Tibial artery (tissue), 4 donors: ENCODE results near the gene C15orf39.

Experiments
- DNase-seq, 2 donors: peaks; one replicate each; pipeline ENCODE4 v3.0.0-alpha.2; 2019
- H3K27ac ChIP-seq, 2 donors: fragments of 200-600 bp; sonication (generic) in 1 of 2; 1 replicate in 1 of 2; 2 replicates in 1 of 2; pipeline ENCODE4 v1.5.1; 2018 to 2019; ENCODE audit warnings: mild to moderate bottlenecking in 1 of 2
- H3K27me3 ChIP-seq, 2 donors: fragments of 200-600 bp; sonication (generic) in 1 of 2; one replicate each; pipeline versions ENCODE4 v1.5.1 to v1.6.0; 2016 to 2019
- H3K36me3 ChIP-seq, 3 donors: fragments of 200-600 bp; sonication (generic) in 2 of 3; one replicate each; pipeline ENCODE4 v1.5.1; 2016 to 2019; ENCODE audit warnings: mild to moderate bottlenecking in 2 of 3
- H3K4me1 ChIP-seq, 4 donors: fragments of 200-600 bp; sonication (generic) in 2 of 4; 1 replicate in 3 of 4; 2 replicates in 1 of 4; pipeline ENCODE4 v1.5.1; 2016 to 2019
- H3K4me3 ChIP-seq, 2 donors: fragments of 200-600 bp; sonication (generic) in 1 of 2; 1 replicate in 1 of 2; 2 replicates in 1 of 2; pipeline ENCODE4 v1.5.1; 2018 to 2019; ENCODE audit warnings: mild to moderate bottlenecking in 2 of 2
- H3K9me3 ChIP-seq, 3 donors: fragments of 200-600 bp; sonication (generic) in 1 of 3; one replicate each; pipeline ENCODE4 v1.5.1; 2016 to 2019
- CTCF ChIP-seq, 2 experiments: fragments of 200-600 bp in 1 of 2; fragments of 450-650 bp in 1 of 2; IDR thresholded peaks; one replicate each; pipeline ENCODE4 v1.5.1; 2017 to 2019; ENCODE audit warnings: antibody characterized with exemption in 2 of 2, mild to moderate bottlenecking in 1 of 2, moderate library complexity in 1 of 2
- intact Hi-C: fragments of 100-400 bp; cut with DNase I; formaldehyde crosslinking; loops from one replicate; pipeline ENCODE4 v1.15.0; 2023; ENCODE audit warnings: low total_unique reads

C15orf39 gene

GRCh38 chr15:75156326-75157215 lies 45.1 kb upstream of the C15orf39 start:
- H3K4me3 ChIP-seq: no peak overlapping the region
- intact Hi-C loops: no loop called here
- no peak overlapping the region for H3K27ac ChIP-seq
- no peak for TF ChIP-seq CTCF (IDR thresholded peaks at IDR 0.05)
- H3K4me1 ChIP-seq: peaks cover 0 to 6% (median under 1%) of the 10 kb centered on the region in 4 donors
- H3K9me3 ChIP-seq: no peaks in the 10 kb centered on the region
- no peaks in the 10 kb centered on the region for H3K36me3 ChIP-seq
- no peaks in the 10 kb centered on the region for H3K27me3 ChIP-seq
- no peak for DNase-seq

- Histone ChIP-seq H3K27me3 (no peaks in the 10 kb centered on the region), H3K4me3 (no peak overlapping the region), H3K9me3 (no peaks in the 10 kb centered on the region), H3K36me3 (no peaks in the 10 kb centered on the region), H3K4me1 (no peaks in the 10 kb centered on the region), H3K27ac (no peak overlapping the region)
- intact Hi-C loops: no loop called here
- DNase-seq: no peak
- no peak for TF ChIP-seq CTCF (IDR thresholded peaks at IDR 0.05)
These were observed 43.3 kb upstream of the C15orf39 start for GRCh38 chr15:75158402-75158801.

- no peak overlapping the region for H3K27ac ChIP-seq
- no peak overlapping the region for H3K4me3 ChIP-seq
- no peaks in the 10 kb centered on the region for H3K27me3 ChIP-seq
- intact Hi-C loops: no loop called here
- no peaks in the 10 kb centered on the region for H3K4me1 ChIP-seq
- DNase-seq: no peak
- TF ChIP-seq CTCF (IDR thresholded peaks at IDR 0.05): no peak
- H3K36me3 ChIP-seq: no peaks in the 10 kb centered on the region
- no peaks in the 10 kb centered on the region for H3K9me3 ChIP-seq
These were observed 42.4 kb upstream of the C15orf39 start for GRCh38 chr15:75159244-75159643.

DNA sequence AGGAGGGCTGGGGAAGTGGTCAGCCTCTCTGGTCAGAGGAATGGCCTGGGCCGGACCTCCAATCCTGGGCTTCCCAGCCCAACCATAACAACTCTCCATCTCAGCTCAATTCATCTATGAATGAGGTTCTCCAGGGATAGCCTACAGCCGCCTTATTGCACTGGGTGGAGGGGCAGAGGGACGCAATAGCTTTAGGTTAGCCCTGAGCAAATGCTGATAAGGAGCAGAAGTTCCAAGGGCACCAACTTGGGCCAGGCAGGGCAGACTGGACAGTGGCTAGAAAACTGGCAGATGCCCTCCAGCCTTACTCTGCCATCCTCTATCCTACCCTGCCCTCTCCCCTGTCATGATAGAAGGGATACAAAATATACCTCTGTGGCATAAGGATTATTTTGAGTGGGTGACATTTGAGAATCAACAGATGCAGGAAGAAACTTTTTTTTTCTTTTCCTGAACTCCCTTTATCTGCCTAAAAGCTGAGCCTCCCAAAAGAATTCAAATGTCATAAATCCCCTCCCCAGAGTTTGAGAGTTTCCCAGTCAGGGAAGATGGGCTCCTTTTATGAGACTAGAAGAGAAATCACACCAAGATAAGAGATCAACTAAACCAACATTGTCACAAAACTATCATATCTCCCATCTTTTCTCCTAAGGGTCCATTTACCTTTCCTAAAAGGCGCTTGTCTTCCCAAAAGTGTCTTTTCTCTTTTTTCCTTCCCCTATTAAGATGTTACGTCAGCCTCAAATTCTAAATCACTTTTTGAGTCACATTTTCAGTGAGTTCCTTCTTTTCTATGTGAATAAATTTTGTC lies 40.4 kb upstream of the C15orf39 start:
- DNase-seq: no peak
- no peak overlapping the region for H3K4me3 ChIP-seq
- no peaks in the 10 kb centered on the region for H3K27me3 ChIP-seq
- no peaks in the 10 kb centered on the region for H3K36me3 ChIP-seq
- no peaks in the 10 kb centered on the region for H3K9me3 ChIP-seq
- TF ChIP-seq CTCF (IDR thresholded peaks at IDR 0.05): no peak
- H3K4me1 ChIP-seq: no peaks in the 10 kb centered on the region
- intact Hi-C loops: no loop called here
- H3K27ac ChIP-seq: no peak overlapping the region

- no peaks in the 10 kb centered on the region for H3K4me1 ChIP-seq
- H3K4me3 ChIP-seq: no peak overlapping the region
- no peak for TF ChIP-seq CTCF (IDR thresholded peaks at IDR 0.05)
- no peak for DNase-seq
- intact Hi-C loops: no loop called here
- no peaks in the 10 kb centered on the region for H3K27me3 ChIP-seq
- no peaks in the 10 kb centered on the region for H3K36me3 ChIP-seq
- H3K9me3 ChIP-seq: no peaks in the 10 kb centered on the region
- H3K27ac ChIP-seq: no peak overlapping the region
These were observed 39.7 kb upstream of the C15orf39 start for GRCh38 chr15:75161917-75162414.
